OCI-LY1 (cell line): ENCODE data around the gene NEURL4.

ENCODE experiments used
- H2AFZ ChIP-seq: fragments of 200-600 bp; sonication (generic), shearing (Covaris generic); 2 replicates; pipeline ENCODE4 v1.6.0; 2014; ENCODE audit warnings: antibody characterized with exemption, mild to moderate bottlenecking, low read length
- H3F3A ChIP-seq: fragments of 200-600 bp; sonication (generic), shearing (Covaris generic); 2 replicates; pipeline ENCODE4 v1.6.0; 2014; ENCODE audit warnings: mild to moderate bottlenecking, antibody characterized with exemption, low read length, moderate library complexity; ENCODE audit not compliant: insufficient read depth
- H3K27ac ChIP-seq: fragments of 200-600 bp; sonication (generic); 2 replicates; pipeline ENCODE4 v1.5.1; 2014; ENCODE audit warnings: low read length, mixed run types, mild to moderate bottlenecking, low read depth; ENCODE audit not compliant: poor library complexity, severe bottlenecking
- H3K27me3 ChIP-seq: fragments of 200-600 bp; sonication (generic); 2 replicates; pipeline ENCODE4 v1.6.0; 2014; ENCODE audit warnings: antibody characterized with exemption, mild to moderate bottlenecking, low read length, moderate library complexity; ENCODE audit not compliant: insufficient read depth
- H3K36me3 ChIP-seq: fragments of 200-600 bp; sonication (generic); 2 replicates; pipeline ENCODE4 v1.6.1; 2014; ENCODE audit warnings: mild to moderate bottlenecking, antibody characterized with exemption, low read length, moderate library complexity, mixed read lengths; ENCODE audit not compliant: insufficient read depth
- H3K4me1 ChIP-seq: fragments of 200-600 bp; sonication (generic); 2 replicates; pipeline ENCODE4 v1.5.1; 2014; ENCODE audit warnings: mild to moderate bottlenecking, low read length, moderate library complexity; ENCODE audit not compliant: insufficient read depth, severe bottlenecking
- H3K4me2 ChIP-seq: fragments of 200-600 bp; sonication (generic), shearing (Covaris generic); 2 replicates; pipeline ENCODE4 v1.6.1; 2014; ENCODE audit warnings: low read length
- H3K4me3 ChIP-seq: fragments of 200-600 bp; sonication (generic); 2 replicates; pipeline ENCODE4 v1.5.1; 2014; ENCODE audit warnings: low read length, low read depth, mild to moderate bottlenecking, mixed read lengths; ENCODE audit not compliant: poor library complexity, severe bottlenecking
- H3K79me2 ChIP-seq: fragments of 200-600 bp; shearing (Covaris generic); 2 replicates; pipeline ENCODE4 v1.6.1; 2016; ENCODE audit warnings: mixed run types, low read length, mixed read lengths; ENCODE audit not compliant: insufficient read depth
- H3K9ac ChIP-seq: fragments of 200-600 bp; sonication (generic), shearing (Covaris generic); 2 replicates; pipeline ENCODE4 v1.6.1; 2014; ENCODE audit warnings: mild to moderate bottlenecking, low read length, mixed read lengths
- H3K9me2 ChIP-seq: fragments of 200-600 bp; sonication (generic), shearing (Covaris generic); 2 replicates; pipeline ENCODE4 v1.6.1; 2014; ENCODE audit warnings: low read depth, mild to moderate bottlenecking, low read length, mixed read lengths
- H3K9me3 ChIP-seq: fragments of 200-600 bp; shearing (Covaris generic); 2 replicates; pipeline ENCODE4 v1.6.1; 2014; ENCODE audit warnings: low read length, mixed read lengths
- H4K20me1 ChIP-seq: fragments of 200-600 bp; sonication (generic), shearing (Covaris generic); 2 replicates; pipeline ENCODE4 v1.6.0; 2016; ENCODE audit warnings: mild to moderate bottlenecking, low read length; ENCODE audit not compliant: insufficient read depth
- CTCF ChIP-seq: fragments of 200-600 bp; sonication (generic), shearing (Covaris generic); IDR thresholded peaks from 2 replicates; pipeline ENCODE4 v1.5.1; 2017; ENCODE audit warnings: mild to moderate bottlenecking, antibody characterized with exemption, low read length, moderate library complexity, mixed read lengths
- EZH2 ChIP-seq: fragments of 200-600 bp; sonication (generic), shearing (Covaris generic); IDR thresholded peaks from 2 replicates; pipeline ENCODE4 v1.8.0; 2017; ENCODE audit warnings: borderline replicate concordance, mixed run types, mild to moderate bottlenecking, antibody characterized with exemption, low read length, moderate library complexity, mixed read lengths

Gene NEURL4

GRCh38 chr17:7346761-7347614 lies 17.9 kb upstream of the NEURL4 start:
- H3K4me1 ChIP-seq = peaks cover 24% of the 10 kb centered on the region
- no peak overlapping the region for H3K4me3 ChIP-seq
- H3K9me2 ChIP-seq = no peaks in the 10 kb centered on the region
- peaks cover 30% of the 10 kb centered on the region; the same call in 1 of the 2 replicates for H3K36me3 ChIP-seq
- H2AFZ ChIP-seq = no peak overlapping the region
- H3K9ac ChIP-seq = no peak overlapping the region
- TF ChIP-seq EZH2 (no peak), CTCF (no peak)
- no peak overlapping the region for H3K27ac ChIP-seq
- H3K4me2 ChIP-seq = no peak overlapping the region
- peaks cover 5% of the 10 kb centered on the region; the same call in 1 of the 2 replicates for H3F3A ChIP-seq
- no peaks in the 10 kb centered on the region for H3K9me3 ChIP-seq
- no peaks in the 10 kb centered on the region for H3K27me3 ChIP-seq
- no peaks in the 10 kb centered on the region for H4K20me1 ChIP-seq
- H3K79me2 ChIP-seq = no peaks in the 10 kb centered on the region

GRCh38 chr17:7343250-7343649 lies 14.1 kb upstream of the NEURL4 start:
- H3K79me2 ChIP-seq = no peaks in the 10 kb centered on the region
- H3K9me2 ChIP-seq = no peaks in the 10 kb centered on the region
- no peak overlapping the region for H3K4me3 ChIP-seq
- TF ChIP-seq CTCF (no peak), EZH2 (no peak)
- no peak overlapping the region for H2AFZ ChIP-seq
- peaks cover 37% of the 10 kb centered on the region for H3K36me3 ChIP-seq
- no peak overlapping the region for H3K9ac ChIP-seq
- no peaks in the 10 kb centered on the region for H3K9me3 ChIP-seq
- no peaks in the 10 kb centered on the region for H3K27me3 ChIP-seq
- no peaks in the 10 kb centered on the region for H3F3A ChIP-seq
- H4K20me1 ChIP-seq = no peaks in the 10 kb centered on the region
- H3K4me2 ChIP-seq = no peak overlapping the region
- no peak overlapping the region for H3K27ac ChIP-seq
- H3K4me1 ChIP-seq = no peaks in the 10 kb centered on the region

GRCh38 chr17:7341842-7342241 lies 12.7 kb upstream of the NEURL4 start:
- Histone ChIP-seq H3K36me3 (peaks cover 28% of the 10 kb centered on the region), H4K20me1 (no peaks in the 10 kb centered on the region), H3K9ac (no peak overlapping the region)

More at GRCh38 chr17:7341842-7342241, 12.7 kb upstream of the NEURL4 start:
- Histone ChIP-seq H2AFZ (no peak overlapping the region), H3K79me2 (no peaks in the 10 kb centered on the region), H3K27ac (no peak overlapping the region), H3K4me1 (peaks cover 11% of the 10 kb centered on the region), H3K4me2 (no peak overlapping the region), H3K9me3 (no peaks in the 10 kb centered on the region), H3F3A (no peaks in the 10 kb centered on the region), H3K27me3 (no peaks in the 10 kb centered on the region), H3K9me2 (no peaks in the 10 kb centered on the region), H3K4me3 (no peak overlapping the region)
- TF ChIP-seq CTCF = no peak
- no peak for TF ChIP-seq EZH2
